ENCODE data around the gene MAP1LC3B2.
A peak's percentile ranks its signal among the peaks of the same experiment; 100 is the strongest.

The MAP1LC3B2 gene

DNA sequence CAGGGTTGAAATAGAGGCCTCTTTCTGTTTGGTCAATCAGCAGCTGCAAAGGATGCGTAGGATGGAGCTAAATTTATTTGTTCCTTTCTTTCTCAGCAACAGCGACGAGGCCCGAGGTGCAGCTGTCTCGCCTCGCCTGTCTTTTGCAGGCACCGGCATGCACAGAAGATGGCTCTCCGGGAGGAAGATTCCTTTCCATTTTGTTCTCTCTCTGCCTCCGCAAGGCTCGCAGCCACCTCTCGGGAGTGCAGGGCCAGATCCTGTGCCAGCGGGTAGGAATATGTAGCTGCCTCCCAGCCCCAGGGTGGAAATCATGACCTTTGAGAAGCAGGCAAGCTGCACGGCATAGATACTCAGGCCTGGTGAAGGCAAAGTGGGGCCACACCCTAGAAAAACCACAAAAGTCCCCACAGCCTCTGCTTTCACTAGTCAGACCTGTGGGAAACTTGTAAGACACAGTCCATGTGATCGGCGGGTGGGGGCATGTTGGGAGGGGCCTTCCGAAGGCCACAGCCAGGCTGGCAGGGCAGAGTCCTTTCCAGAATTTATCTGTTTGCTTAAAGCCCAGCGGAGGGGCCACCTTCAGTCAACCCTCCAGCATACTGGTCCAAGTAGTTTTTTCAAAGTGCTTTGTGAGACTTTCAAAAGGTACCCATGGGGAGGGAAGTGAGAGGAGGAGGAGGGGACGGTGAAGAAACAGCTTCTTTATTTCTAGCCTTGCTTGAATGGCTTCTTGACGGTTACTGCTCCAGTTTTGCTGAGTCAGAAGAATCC lies at the start of gene MAP1LC3B2:
TSS of gene MAP1LC3B2 (plus strand) at position 220 of the 774 bp plus-strand sequence. CDS start 16,562 bp downstream, outside the sequence.
- peak; percentile 81 for DNase-seq (ENCODE audit: low read depth)

GRCh38 chr12:116513944-116514343 lies 45.2 kb upstream of the MAP1LC3B2 start:
- DNase-seq (ENCODE audit: low read depth): no peak

- DNase-seq (ENCODE audit: low read depth): no peak
These were observed 43.5 kb upstream of the MAP1LC3B2 start for GRCh38 chr12:116515684-116516083.

- no peak for DNase-seq (ENCODE audit: low read depth)
These were observed 42.5 kb upstream of the MAP1LC3B2 start for GRCh38 chr12:116516657-116517056.

DNA sequence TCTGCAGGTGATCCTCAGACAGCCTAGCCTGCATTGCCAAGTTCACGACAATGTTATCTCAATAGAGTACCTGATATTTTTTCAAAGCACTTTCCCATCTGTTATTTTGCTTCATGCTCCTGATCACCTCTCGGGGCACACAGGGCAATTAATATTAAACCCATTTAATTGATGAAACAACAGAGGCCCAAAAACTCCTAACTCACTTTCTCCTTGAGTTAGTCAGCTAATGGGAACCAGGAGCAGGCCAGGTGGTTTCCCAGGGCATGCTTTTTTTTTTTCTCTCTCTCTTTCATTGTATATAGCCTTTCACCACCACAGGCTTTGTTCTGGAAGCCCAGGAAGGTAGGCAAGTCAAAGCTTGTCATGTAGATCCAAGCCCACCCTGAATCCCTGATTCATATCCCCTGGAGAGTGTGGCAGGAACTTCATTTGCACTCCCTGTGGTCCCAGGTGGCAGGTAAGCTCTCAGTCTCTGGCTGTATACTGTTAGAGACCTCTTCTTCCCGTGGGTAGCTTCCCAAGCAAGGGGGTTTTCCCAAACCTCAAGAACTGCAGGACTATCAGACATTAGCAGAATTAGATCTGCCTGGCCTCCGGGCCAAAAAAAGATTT lies 41.6 kb upstream of the MAP1LC3B2 start:
- DNase-seq (ENCODE audit: low read depth): no peak

GRCh38 chr12:116520225-116520760 lies 38.9 kb upstream of the MAP1LC3B2 start:
- no peak for DNase-seq (ENCODE audit: low read depth)

DNA sequence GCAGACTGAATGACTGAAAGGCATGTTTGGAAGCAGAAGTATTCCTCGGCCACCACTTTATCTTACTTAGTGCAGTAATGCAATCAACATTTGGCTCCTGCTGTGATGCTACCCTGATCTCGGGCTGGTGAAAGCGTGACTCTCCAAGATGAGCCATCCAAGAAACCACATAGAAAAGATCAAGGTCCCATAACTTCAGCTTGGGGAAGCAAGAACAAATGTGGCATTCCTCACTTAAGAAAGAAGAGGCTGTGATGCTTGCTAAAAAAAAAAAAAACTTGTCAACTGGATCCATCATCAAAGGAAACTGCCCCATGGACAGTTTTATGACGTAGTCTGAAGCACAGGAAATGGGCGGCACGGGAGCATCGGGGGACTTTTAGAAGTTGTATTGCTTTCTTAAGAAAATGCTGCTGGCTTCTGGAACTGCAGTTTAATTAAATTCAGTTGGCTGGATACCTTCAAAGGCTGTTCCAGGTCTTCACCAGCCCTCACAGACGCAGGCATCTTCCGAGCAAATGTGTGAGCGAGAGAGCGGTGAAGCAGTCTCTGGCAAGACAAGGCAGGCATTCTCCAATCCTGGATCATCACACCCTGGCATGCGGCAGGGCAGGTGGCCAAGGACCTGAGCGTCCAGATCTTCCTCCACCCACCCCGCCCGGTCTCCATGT lies 38.2 kb upstream of the MAP1LC3B2 start:
- DNase-seq (ENCODE audit: low read depth): peak; percentile 83

- DNase-seq (ENCODE audit: low read depth): no peak
These were observed 34.9 kb upstream of the MAP1LC3B2 start for GRCh38 chr12:116524311-116524710.

DNA sequence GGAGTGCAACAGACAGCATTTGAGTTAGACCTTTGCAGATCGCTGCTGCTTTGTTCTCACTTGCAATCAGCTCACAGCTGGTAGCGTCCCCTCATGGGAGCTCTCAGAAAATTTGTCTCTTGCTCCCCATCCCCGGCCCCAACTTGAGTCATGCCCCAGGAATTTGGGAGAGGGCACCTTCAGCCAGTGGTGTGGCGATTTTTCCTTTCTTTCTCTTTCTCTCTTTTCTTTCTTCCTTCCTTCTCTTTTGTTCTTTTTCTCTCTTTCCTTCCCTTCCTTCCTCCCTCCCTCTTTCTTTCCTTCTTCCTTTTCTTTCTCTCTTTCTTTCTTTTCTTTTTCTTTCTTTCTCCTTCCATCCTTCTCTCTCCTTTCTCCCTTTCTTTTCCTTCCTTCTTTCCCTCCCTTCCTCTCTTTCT lies 34.2 kb upstream of the MAP1LC3B2 start:
- no peak for DNase-seq (ENCODE audit: low read depth)

DNA sequence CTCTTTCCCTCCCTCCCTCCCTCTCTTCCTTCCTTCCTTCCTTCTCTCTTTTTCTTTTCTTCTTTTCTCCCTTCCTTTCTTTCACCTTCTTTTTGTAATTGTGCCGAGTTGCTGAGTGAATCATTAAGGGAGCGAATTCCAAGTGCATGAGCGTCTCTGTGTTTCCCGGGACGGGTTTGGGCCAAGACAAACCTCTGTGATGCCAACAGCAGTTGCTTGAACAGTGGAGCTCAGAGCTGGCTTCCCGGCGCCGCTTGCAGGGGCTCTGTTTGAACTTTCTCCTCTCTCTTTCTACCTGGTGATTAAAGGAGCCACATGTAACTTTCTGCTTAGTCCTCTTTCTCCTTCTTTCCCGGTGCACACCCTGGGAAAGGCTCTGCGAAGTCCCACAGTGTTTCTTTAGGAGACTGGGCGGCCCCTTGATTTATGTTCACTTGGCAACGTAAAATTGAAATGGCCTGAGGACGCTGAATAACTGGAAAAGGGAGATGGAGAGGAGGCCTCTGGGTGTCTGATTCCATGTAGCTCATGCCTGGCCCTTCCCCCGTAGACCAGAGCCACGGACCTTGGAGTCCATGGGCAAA lies 33.7 kb upstream of the MAP1LC3B2 start:
- peak; percentile 87 for DNase-seq (ENCODE audit: low read depth)

- peak; percentile 71 for DNase-seq (ENCODE audit: low read depth)
These were observed 31.1 kb upstream of the MAP1LC3B2 start for GRCh38 chr12:116528065-116528464.

DNA sequence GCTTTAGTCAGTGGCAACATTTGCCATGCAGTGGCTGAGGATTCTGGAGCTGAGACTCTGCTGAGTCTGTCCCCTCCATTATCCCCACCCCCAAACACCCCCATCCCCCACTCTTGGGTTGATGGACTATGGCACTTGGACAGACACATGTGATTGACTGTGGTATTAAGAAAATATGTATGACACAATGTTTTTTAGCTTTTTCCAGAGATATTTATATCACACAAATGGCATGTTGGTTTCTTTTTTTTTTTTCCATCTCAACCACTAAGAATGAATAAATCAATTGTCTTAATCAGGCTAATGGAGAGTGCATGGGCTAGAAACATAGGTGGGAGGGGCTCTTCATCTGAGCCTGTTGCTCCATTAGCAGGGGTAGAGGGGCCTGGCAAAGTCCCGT lies 30.7 kb upstream of the MAP1LC3B2 start:
- peak; percentile 77 for DNase-seq (ENCODE audit: low read depth)

DNA sequence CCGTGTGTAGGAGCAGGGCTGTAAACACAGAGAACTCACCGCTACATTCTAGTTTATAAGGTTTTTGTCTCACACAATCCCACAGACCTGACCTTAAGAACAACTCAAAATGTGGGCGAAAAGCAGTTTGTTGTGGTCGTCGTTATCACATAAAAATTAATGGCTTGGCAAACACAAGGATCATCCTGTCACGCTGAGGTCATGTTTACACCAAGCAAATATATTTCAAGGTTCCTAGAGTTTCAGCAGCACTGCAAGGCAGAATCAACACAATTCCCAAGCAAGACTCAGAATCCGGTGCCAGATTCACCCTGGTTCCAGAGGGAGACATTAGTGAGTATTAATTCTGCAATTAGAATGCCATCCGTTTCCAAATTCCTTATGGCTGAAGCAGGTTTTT lies 30.1 kb upstream of the MAP1LC3B2 start:
- peak; percentile 99 for DNase-seq (ENCODE audit: low read depth)

GRCh38 chr12:116529686-116530085 lies 29.5 kb upstream of the MAP1LC3B2 start:
- no peak for DNase-seq (ENCODE audit: low read depth)

GRCh38 chr12:116532428-116532827 lies 26.8 kb upstream of the MAP1LC3B2 start:
- DNase-seq (ENCODE audit: low read depth): no peak

- no peak for DNase-seq (ENCODE audit: low read depth)
These were observed 26.2 kb upstream of the MAP1LC3B2 start for GRCh38 chr12:116532986-116533342.

DNA sequence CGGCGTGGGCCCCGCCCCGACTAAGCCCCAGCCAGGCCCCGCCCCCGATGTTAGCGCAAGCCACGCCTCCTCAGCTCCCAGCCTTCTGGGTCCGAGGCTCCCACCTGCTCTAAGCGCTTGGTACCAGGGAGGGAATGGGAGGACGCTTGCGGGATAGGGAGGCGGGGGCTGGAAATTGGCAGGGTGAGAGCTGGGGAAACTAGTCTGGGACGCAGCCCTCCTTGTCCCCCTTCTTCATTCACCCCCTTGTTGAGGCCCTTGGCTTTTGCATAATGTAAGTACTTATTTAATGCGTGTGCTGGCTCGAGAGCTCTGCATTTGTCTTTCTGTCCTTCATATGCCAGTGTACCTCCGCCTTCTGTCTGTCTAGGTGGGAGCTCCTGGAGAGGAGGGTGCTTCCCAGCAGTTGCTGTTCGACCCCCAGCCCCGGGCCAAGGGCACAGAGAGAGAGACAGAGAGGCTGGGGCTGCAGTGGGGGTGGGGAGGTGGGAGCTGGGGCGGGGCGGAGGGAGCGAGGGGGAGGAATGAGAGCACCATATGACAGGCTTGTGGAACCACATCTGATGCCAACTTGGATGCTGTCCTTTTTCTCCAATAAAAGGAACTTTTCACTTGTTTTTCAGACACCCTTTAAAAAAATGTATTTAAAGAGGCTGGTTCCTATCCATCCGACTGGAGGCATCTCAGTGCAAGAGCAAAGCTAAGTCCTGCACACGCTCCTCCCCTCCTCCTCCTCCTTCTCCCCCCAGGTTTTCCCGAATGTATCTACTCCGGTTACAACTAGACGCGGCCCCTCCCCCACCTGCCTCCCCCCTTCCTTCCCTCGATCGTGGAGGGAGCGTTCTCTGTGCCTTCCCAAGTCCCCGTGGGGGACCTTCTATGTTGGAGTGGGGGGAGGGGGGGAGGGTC lies 25.6 kb upstream of the MAP1LC3B2 start:
- peak; percentile 91 for DNase-seq (ENCODE audit: low read depth)

GRCh38 chr12:116534311-116535121 lies 24.7 kb upstream of the MAP1LC3B2 start:
- DNase-seq (ENCODE audit: low read depth): peak; percentile 87

DNA sequence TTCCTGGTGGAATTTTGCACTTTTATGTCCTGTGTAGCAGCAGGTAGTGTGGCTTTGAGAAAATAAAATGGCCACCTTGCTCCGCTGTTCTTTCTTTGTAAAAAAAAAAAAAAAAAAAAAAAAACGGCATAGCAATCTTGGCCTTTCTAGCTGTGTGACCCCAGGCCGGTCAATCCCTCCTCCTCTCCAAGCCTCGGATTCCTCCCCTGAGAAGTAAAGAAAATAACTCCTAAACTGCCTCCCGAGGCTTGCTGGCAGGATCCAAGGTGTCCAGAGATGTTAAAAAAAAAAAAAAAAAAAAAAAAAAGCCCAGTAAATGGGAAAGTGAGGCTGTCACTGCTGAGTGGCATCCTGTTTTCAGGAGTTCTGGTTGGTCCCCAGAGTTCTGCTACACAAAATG lies 23.9 kb upstream of the MAP1LC3B2 start:
- DNase-seq (ENCODE audit: low read depth): no peak

DNA sequence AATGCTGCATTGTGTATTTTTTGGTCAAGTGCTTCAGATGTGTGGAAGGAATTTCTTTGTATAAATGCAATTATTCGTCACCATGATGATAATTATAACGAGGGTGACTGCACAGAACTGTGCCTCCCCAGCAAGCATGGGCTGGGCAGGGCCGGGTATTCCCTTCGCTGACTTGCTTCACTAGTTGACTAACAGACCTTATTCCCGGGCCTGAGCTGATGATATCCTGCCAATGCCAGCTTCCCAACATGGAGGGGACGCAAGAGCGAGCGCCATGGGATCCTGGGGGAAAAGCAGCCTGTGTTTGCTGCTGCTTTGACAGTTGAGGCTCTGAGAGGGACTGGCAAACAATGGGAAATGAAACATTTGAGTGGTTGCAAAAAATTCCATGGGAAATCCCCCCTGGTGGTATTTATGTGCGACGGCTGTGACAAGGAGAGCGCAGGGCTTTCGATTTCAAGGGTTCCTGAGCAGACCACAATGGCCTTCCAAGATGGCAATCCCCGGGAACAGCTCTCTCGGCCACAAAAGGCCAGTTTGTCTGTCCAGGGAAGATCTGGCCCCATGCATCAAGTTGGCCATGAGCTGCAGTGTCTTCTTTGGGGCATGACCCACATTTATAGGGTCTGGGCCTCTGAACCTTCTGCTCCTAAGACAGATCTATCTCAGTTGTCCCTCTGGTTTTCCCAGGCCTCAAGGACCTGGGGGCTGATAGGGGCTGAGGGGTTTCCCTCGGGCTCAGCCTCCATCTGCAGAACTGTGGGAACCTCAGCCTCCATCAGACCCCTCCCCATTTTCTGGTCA lies 21.9 kb upstream of the MAP1LC3B2 start:
- no peak for DNase-seq (ENCODE audit: low read depth)

All from amniotic epithelial cell (primary cell).